Smooth muscle cell (in vitro differentiated cells): ENCODE data around the gene PARD3B. TPM values are rescaled to one million over a fixed set of nuclear protein-coding genes. Genes with fewer than 3 reads are reported as not detected.

Experiments used
- DNase-seq: peaks from one replicate; lab custom pipeline; 2025; ENCODE audit not compliant: unreplicated experiment; lab: John Stamatoyannopoulos, UW
- H2AFZ ChIP-seq: fragments of 200-600 bp; sonication (generic); 2 replicates; pipeline ENCODE4 v1.6.0; 2016; ENCODE audit warnings: antibody characterized with exemption, low read depth, mild to moderate bottlenecking
- H3F3A ChIP-seq: fragments of 200-600 bp; sonication (generic); 2 replicates; pipeline ENCODE4 v1.6.0; 2017; ENCODE audit warnings: antibody characterized with exemption, low read depth
- H3K27ac ChIP-seq: fragments of 200-600 bp; sonication (generic); 2 replicates; pipeline ENCODE4 v1.5.1; 2016; ENCODE audit warnings: low read depth, mild to moderate bottlenecking
- H3K27me3 ChIP-seq: fragments of 200-600 bp; sonication (generic); 2 replicates; pipeline ENCODE4 v1.6.1; 2016; ENCODE audit warnings: low read depth, mild to moderate bottlenecking
- H3K36me3 ChIP-seq: fragments of 200-600 bp; sonication (generic); 2 replicates; pipeline ENCODE4 v1.5.1; 2016; ENCODE audit warnings: low read depth
- H3K4me1 ChIP-seq: fragments of 200-600 bp; sonication (generic); 2 replicates; pipeline ENCODE4 v1.5.1; 2016; ENCODE audit warnings: low read depth
- H3K4me2 ChIP-seq: fragments of 200-600 bp; sonication (generic); 2 replicates; pipeline ENCODE4 v1.6.0; 2016; ENCODE audit warnings: mild to moderate bottlenecking
- H3K4me3 ChIP-seq: fragments of 200-600 bp; sonication (generic); 2 replicates; pipeline ENCODE4 v1.5.1; 2016; ENCODE audit warnings: mild to moderate bottlenecking
- H3K79me2 ChIP-seq: fragments of 200-600 bp; sonication (generic); 2 replicates; pipeline ENCODE4 v1.6.0; 2016; ENCODE audit warnings: low read depth, mild to moderate bottlenecking
- H3K9ac ChIP-seq: fragments of 200-600 bp; sonication (generic); 2 replicates; pipeline ENCODE4 v1.6.0; 2016; ENCODE audit warnings: low read depth
- H3K9me3 ChIP-seq: fragments of 200-600 bp; sonication (generic); replicated peaks from 2 replicates; pipeline ENCODE4 v1.5.1; 2016; ENCODE audit warnings: low read depth
- H4K20me1 ChIP-seq: fragments of 200-600 bp; sonication (generic); 2 replicates; pipeline ENCODE4 v1.6.0; 2016; ENCODE audit warnings: low read depth
- WGBS: methylation state at CpG from one replicate; pipeline ENCODE4 v1.1.7; 2016; ENCODE audit warnings: low lambda C conversion rate; 5-methylcytosine and 5-hydroxymethylcytosine counted together
- polyA plus RNA-seq: library from polyadenylated mRNA; unstranded; fragments of >200 nt; fragmentation: Nextera tagmentation; extraction: Ambion mirVana; gene quantifications from 2 replicates; pipeline ENCODE4 v1.2.1, GENCODE V29; 2016
- total RNA-seq: library from RNA; depleted of rRNA; stranded (reverse); fragments of >200 nt; gene quantifications from 2 replicates; pipeline ENCODE4 v1.2.3, GENCODE V29; 2014
- TF ChIP-seq, protein P1 (sequence below): fragments of 200-600 bp; sonication (generic); IDR thresholded peaks from 2 replicates; pipeline ENCODE4 v1.5.1; 2017; ENCODE audit warnings: borderline replicate concordance, mild to moderate bottlenecking, antibody characterized with exemption; ENCODE audit not compliant: insufficient read depth, poor library complexity, severe bottlenecking

PARD3B gene
- total and polyA plus RNA-seq, 2 experiments from 2014 or later: 3.3 to 12.2 TPM

DNA sequence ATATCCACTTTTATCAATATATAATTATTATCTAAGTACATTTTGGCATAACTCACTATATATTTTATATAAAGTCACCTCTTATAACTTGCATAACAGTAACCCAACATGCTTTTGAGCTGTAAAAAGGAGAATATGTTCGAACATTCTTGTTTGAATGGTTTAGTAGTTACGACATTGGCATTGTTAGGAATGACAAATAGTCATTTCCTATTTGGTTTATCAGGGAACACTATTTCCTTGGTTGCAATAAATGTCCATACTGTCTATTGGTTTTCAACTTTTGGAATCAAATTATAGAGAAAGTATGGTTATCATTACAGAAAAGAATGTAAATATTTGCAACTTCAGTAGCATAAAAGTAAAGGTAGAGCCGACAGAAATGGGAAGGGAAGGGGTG lies 124.1 kb downstream of the PARD3B start:
- Histone ChIP-seq H3K4me3 (no peak overlapping the region), H3K9ac (no peak overlapping the region), H3K4me1 (peaks cover 5% of the 10 kb centered on the region), H3K9me3 (no peaks in the 10 kb centered on the region), H3K27me3 (no peaks in the 10 kb centered on the region), H2AFZ (no peak overlapping the region), H3K4me2 (no peak overlapping the region), H3F3A (no peaks in the 10 kb centered on the region), H3K79me2 (no peaks in the 10 kb centered on the region), H3K27ac (no peak overlapping the region), H3K36me3 (no peaks in the 10 kb centered on the region), H4K20me1 (no peaks in the 10 kb centered on the region)
- WGBS: 98% methylated on average over 3 of the region's 3 CpGs
- DNase-seq: no peak
- TF ChIP-seq, protein P1, sequence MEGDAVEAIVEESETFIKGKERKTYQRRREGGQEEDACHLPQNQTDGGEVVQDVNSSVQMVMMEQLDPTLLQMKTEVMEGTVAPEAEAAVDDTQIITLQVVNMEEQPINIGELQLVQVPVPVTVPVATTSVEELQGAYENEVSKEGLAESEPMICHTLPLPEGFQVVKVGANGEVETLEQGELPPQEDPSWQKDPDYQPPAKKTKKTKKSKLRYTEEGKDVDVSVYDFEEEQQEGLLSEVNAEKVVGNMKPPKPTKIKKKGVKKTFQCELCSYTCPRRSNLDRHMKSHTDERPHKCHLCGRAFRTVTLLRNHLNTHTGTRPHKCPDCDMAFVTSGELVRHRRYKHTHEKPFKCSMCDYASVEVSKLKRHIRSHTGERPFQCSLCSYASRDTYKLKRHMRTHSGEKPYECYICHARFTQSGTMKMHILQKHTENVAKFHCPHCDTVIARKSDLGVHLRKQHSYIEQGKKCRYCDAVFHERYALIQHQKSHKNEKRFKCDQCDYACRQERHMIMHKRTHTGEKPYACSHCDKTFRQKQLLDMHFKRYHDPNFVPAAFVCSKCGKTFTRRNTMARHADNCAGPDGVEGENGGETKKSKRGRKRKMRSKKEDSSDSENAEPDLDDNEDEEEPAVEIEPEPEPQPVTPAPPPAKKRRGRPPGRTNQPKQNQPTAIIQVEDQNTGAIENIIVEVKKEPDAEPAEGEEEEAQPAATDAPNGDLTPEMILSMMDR: no peak

DNA sequence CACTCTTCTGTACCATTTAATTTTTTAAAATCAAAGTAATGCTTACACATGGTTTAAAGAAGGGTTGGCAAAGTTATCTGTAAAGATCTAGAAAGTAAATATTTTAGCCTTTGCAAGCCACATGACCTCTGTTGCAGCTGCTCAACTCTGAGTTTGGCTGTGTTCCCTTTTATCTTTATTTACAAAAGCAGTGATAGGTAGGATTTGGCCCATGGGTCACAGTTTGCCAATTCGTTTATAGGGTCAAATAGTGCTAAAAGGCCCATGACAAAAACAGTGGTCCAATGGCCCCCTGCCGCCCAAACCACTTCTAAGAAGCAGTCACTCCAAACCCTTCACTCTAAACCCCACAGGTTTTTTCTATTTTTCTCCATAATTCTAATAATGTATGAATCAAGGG lies 124.8 kb downstream of the PARD3B start:
- TF ChIP-seq, protein P1: no peak
- Histone ChIP-seq H3K4me3 (no peak overlapping the region), H3K4me1 (peaks cover 2% of the 10 kb centered on the region), H3K9ac (no peak overlapping the region), H2AFZ (no peak overlapping the region), H3K9me3 (no peaks in the 10 kb centered on the region), H3K79me2 (no peaks in the 10 kb centered on the region), H3K4me2 (no peak overlapping the region), H3K36me3 (no peaks in the 10 kb centered on the region), H3K27me3 (no peaks in the 10 kb centered on the region), H4K20me1 (no peaks in the 10 kb centered on the region), H3K27ac (no peak overlapping the region), H3F3A (no peaks in the 10 kb centered on the region)
- 75% methylated on average over 2 of the region's 2 CpGs for WGBS
- DNase-seq: no peak

GRCh38 chr2:204670756-204671155 lies 125.5 kb downstream of the PARD3B start:
- Histone ChIP-seq H3K4me3 (no peak overlapping the region), H3K79me2 (no peaks in the 10 kb centered on the region), H4K20me1 (no peaks in the 10 kb centered on the region), H3K9me3 (no peaks in the 10 kb centered on the region), H3K27me3 (no peaks in the 10 kb centered on the region), H3K27ac (no peak overlapping the region), H2AFZ (no peak overlapping the region), H3F3A (no peaks in the 10 kb centered on the region), H3K36me3 (no peaks in the 10 kb centered on the region), H3K9ac (no peak overlapping the region), H3K4me2 (no peak overlapping the region), H3K4me1 (no peaks in the 10 kb centered on the region)
- WGBS: 85% methylated on average over 4 of the region's 4 CpGs
- TF ChIP-seq, protein P1: no peak
- no peak for DNase-seq

- no peak overlapping the region for H3K4me2 ChIP-seq
- H3K27ac ChIP-seq: no peak overlapping the region
- H4K20me1 ChIP-seq: no peaks in the 10 kb centered on the region
- no peaks in the 10 kb centered on the region for H3K27me3 ChIP-seq
- H3K36me3 ChIP-seq: no peaks in the 10 kb centered on the region
- H3K4me1 ChIP-seq: no peaks in the 10 kb centered on the region
- WGBS: 72% methylated on average over 4 of the region's 4 CpGs
- no peak for DNase-seq
- H2AFZ ChIP-seq: no peak overlapping the region
- no peak overlapping the region for H3K4me3 ChIP-seq
- no peaks in the 10 kb centered on the region for H3K9me3 ChIP-seq
- no peaks in the 10 kb centered on the region for H3K79me2 ChIP-seq
- no peaks in the 10 kb centered on the region for H3F3A ChIP-seq
- no peak overlapping the region for H3K9ac ChIP-seq
- TF ChIP-seq, protein P1: no peak
These were observed 127.5 kb downstream of the PARD3B start for GRCh38 chr2:204672772-204673171.
